PFSK-1 (cell line): ENCODE data around the gene LDLRAD4.

Experiments used
- FOXP2 ChIP-seq: optimal IDR thresholded peaks from 2 replicates; pipeline ENCODE3; 2011; ENCODE audit warnings: borderline replicate concordance, control low read depth, inconsistent platforms; ENCODE audit not compliant: insufficient read depth; ENCODE audit errors: extremely low read length, extremely low read depth
- POLR2AphosphoS5 ChIP-seq: IDR thresholded peaks from 2 replicates; pipeline ENCODE4 v1.6.1; 2012; ENCODE audit warnings: low read depth, mild to moderate bottlenecking, control low read depth, low read length, moderate library complexity
- SIN3A ChIP-seq: IDR thresholded peaks from 2 replicates; pipeline ENCODE4 v1.6.1; 2012; ENCODE audit warnings: mild to moderate bottlenecking, low read length, moderate library complexity, borderline replicate concordance; ENCODE audit not compliant: insufficient read depth
- TAF1 ChIP-seq: IDR thresholded peaks from 2 replicates; pipeline ENCODE4 v1.6.1; 2012; ENCODE audit warnings: low read length, control low read depth, borderline replicate concordance; ENCODE audit not compliant: insufficient read depth
- TF ChIP-seq, protein P1 (sequence below), 2 experiments: IDR thresholded peaks; 2 replicates each; pipeline versions ENCODE4 v1.6.1 to v1.8.0; 2011 to 2012; ENCODE audit warnings: low read depth in 2 of 2, low read length in 2 of 2, control low read depth in 1 of 2, inconsistent platforms in 1 of 2, mild to moderate bottlenecking in 1 of 2, moderate library complexity in 1 of 2; ENCODE audit not compliant: insufficient read depth in 1 of 2

Gene LDLRAD4

DNA sequence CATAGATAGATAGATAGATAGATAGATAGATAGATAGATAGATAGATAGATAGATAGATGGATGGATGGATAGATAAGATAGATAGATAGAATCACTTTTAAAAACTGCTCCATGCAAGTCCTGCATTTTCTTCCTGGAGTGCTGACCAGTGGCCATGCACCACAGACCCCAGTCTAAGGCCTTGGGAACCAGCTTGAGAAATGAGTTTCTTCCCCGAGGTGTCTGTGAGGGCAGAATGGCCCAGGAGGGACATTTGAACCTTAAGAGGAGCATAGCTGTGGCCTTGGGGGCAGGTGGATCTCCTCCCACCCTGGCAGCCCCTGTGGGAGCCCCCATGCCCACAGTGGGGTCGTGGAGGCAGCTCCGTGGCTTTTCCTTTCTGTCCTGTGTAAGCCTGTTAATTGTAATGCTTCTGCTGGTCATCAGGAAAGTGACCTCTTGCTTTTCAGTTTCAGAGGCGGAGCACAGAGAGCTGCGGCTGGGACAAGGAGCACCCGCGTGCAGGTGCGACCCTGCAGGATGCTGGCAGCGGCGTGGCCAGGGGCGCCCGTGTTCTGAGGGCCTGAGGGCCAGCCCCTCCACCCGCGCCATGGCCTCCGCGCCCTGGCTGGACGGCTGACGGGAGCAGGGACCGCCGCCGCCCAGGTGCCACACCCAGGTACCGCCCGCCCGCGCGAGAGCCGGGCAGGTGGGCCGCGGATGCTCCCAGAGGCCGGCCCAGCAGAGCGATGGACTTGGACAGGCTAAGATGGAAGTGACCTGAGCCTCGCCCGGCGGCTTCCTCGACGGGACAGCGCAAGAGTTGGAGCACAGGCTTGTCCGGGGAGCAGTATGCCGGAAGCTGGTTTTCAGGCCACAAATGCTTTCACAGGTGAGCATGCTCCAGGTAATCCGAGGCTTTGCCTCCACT lies 168.6 kb downstream of the LDLRAD4 start:
- TF ChIP-seq, protein P1, sequence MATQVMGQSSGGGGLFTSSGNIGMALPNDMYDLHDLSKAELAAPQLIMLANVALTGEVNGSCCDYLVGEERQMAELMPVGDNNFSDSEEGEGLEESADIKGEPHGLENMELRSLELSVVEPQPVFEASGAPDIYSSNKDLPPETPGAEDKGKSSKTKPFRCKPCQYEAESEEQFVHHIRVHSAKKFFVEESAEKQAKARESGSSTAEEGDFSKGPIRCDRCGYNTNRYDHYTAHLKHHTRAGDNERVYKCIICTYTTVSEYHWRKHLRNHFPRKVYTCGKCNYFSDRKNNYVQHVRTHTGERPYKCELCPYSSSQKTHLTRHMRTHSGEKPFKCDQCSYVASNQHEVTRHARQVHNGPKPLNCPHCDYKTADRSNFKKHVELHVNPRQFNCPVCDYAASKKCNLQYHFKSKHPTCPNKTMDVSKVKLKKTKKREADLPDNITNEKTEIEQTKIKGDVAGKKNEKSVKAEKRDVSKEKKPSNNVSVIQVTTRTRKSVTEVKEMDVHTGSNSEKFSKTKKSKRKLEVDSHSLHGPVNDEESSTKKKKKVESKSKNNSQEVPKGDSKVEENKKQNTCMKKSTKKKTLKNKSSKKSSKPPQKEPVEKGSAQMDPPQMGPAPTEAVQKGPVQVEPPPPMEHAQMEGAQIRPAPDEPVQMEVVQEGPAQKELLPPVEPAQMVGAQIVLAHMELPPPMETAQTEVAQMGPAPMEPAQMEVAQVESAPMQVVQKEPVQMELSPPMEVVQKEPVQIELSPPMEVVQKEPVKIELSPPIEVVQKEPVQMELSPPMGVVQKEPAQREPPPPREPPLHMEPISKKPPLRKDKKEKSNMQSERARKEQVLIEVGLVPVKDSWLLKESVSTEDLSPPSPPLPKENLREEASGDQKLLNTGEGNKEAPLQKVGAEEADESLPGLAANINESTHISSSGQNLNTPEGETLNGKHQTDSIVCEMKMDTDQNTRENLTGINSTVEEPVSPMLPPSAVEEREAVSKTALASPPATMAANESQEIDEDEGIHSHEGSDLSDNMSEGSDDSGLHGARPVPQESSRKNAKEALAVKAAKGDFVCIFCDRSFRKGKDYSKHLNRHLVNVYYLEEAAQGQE (IDR thresholded peaks at IDR 0.05; ENCODE audit: insufficient read depth in 1 of 2, low read depth in 2 of 2, low read length in 2 of 2) = no peak
- no peak for TF ChIP-seq POLR2AphosphoS5
- no peak for TF ChIP-seq TAF1
- no peak for TF ChIP-seq SIN3A
- TF ChIP-seq FOXP2 = no peak

DNA sequence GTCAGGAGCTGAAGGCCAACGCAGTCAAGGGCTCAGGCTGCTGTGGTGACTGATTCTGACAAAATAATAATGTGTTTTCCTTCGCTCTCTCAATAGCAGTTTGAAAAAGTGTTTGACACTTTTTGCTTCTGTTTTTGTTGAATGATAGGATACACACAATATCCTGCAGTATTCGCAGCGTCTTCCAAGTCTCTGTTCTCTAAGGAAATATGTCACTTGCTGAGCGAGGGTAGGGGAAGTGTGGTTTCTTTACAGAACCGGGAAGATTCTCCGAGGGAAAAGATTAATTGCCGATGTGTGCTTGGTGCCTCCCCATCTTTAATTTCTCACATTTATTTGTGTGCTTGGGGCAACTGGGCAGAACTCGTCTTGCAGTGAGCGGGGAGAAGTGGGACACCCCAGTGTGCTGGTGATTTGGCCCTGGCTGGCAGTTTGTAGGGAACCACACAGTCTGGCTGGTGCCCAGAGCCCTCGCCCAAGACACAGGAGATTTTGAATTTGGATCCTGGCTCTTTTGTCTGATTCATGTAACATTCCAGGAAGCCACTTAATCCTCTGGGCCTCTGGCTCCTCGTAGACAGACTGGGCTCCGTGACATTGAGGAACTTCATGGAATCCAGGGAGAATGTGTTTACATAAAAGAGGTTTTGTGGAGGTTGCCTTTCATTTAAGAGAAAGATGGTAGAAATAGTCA lies 169.4 kb downstream of the LDLRAD4 start:
- TF ChIP-seq SIN3A = no peak

DNA sequence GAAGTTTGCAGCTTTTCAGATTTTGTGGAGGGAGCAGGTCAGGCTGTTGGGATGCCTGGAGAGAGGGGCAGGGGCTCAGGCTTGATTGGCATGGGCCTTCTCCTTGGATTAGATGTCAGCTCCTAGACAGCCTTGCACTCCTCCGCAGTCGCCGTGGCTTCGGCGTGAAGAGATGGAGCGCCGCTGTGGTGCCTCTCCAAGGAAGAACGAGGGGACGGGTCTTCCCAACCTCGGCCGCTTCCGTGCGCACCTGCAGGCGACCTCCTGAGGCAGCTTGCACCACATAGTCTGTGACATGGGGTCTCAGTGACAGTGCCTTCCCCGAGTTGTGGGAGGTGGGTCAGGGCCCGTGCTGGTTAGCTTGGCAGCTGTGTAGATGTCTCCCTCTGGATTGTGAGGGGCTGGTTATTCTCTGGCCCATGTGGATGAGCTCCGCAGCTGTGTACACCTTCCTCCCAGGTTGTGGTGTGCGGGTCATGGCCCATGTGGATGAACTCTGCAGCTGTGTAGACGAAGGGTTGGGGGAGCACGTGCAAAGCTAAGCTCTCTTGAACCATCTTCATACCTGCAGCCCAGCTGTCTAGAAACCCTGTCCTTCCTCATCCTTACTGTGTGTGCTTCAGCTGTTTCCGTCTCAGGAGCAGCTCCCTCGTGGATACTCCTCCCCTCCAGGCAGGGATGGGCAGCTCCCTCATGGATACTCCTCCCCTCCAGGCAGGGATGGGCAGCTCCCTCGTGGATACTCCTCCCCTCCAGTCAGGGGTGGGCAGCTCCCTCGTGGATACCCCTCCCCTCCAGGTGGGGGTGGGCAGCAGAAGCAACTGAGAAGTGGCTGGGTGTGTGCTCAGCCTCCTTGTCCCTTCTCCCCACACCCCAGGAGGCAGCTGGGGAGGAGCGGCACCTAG lies 170.3 kb downstream of the LDLRAD4 start:
- TF ChIP-seq, protein P1 (IDR thresholded peaks at IDR 0.05; ENCODE audit: insufficient read depth in 1 of 2, low read depth in 2 of 2, low read length in 2 of 2) = no peak
- no peak for TF ChIP-seq SIN3A
- no peak for TF ChIP-seq FOXP2
- no peak for TF ChIP-seq POLR2AphosphoS5
- TF ChIP-seq TAF1 = no peak

DNA sequence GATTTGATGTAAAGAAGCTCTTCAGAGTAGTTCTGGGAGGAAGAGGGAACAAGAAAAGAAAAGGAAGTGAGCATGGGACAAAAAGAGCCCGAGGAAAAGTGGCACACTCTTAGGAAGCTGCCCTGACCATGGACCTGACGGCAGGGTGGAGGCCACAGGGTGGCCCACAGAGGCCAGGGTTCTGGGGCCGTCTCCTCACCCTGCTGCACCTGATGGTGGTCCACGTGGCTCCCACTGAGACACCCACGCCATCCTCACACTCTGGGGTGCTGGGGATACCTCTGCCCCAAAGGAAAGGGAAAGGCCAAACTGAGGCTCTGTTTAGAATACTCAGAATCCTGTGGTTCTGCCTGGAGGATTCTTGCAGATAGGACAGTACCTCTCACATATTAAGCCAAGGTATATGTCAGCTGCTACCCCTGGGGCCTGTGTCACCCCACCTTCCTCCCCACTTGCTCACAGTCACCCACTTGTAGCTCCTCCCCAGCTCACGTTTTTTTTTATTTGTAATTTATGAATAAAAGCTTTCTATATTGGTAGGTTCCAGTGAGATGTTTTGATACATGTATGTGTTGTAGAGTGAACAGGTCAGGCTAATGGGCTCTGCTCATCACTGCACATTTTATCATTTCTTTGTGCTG lies 171.1 kb downstream of the LDLRAD4 start:
- TF ChIP-seq SIN3A (no peak), TAF1 (no peak), POLR2AphosphoS5 (no peak), FOXP2 (no peak)
- TF ChIP-seq, protein P1 (IDR thresholded peaks at IDR 0.05; ENCODE audit: insufficient read depth in 1 of 2, low read depth in 2 of 2, low read length in 2 of 2) = no peak

DNA sequence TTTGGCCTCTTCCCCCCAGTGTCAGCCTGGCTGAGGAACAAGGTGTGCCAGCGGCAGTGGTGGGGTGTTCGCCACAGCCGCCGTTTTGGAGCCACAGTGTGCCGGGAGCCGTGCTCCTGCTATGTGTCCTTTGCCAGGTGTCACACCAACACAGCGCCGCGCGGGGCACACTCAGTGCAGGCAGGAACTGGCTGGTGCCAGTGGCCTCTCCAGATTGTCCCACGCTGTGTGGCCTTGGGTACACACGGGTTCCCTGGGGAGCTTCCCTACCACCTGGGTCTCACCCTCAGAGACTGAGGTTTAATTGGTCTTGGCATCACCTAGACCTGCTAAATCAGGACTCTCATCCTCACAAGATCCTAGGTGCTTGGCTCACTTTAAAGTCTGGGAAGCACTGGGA lies 171.6 kb downstream of the LDLRAD4 start:
- TF ChIP-seq TAF1 (no peak), SIN3A (no peak), POLR2AphosphoS5 (no peak), FOXP2 (no peak)
- TF ChIP-seq, protein P1 (IDR thresholded peaks at IDR 0.05; ENCODE audit: insufficient read depth in 1 of 2, low read depth in 2 of 2, low read length in 2 of 2) = no peak
